ENCODE data around the gene ZNF816.
"Not testable (repeated sequence)": the region's sequence is repeated elsewhere in the genome, so short reads cannot be mapped to it uniquely, and the experiment has no call there.

Gene ZNF816

GRCh38 chr19:52962394-52963246 lies at the start of gene ZNF816:
Gene ZNF816, minus strand, starts transcription at chr19:52962881. Its CDS starts 6,792 bp downstream, at chr19:52956089.
- peak; percentile 99 for DNase-seq

GRCh38 chr19:53012006-53012405 lies 49.3 kb upstream of the ZNF816 start:
- no peak for DNase-seq

GRCh38 chr19:53010494-53010893 lies 47.8 kb upstream of the ZNF816 start:
- DNase-seq = no peak

- DNase-seq = no peak
Measured at GRCh38 chr19:53008061-53008778, 45.5 kb upstream of the ZNF816 start.

GRCh38 chr19:53007606-53008005 lies 44.9 kb upstream of the ZNF816 start:
- no peak for DNase-seq

GRCh38 chr19:53007200-53007599 lies 44.5 kb upstream of the ZNF816 start:
- DNase-seq = no peak

GRCh38 chr19:53004242-53004641 lies 41.6 kb upstream of the ZNF816 start:
- DNase-seq = no peak

GRCh38 chr19:53002479-53002878 lies 39.8 kb upstream of the ZNF816 start:
- no peak for DNase-seq

GRCh38 chr19:52997975-52998374 lies 35.3 kb upstream of the ZNF816 start:
- DNase-seq = no peak

- no peak for DNase-seq
Measured at GRCh38 chr19:52995711-52996110, 33.0 kb upstream of the ZNF816 start.

- DNase-seq = peak; percentile 85
Measured at GRCh38 chr19:52993342-52994178, 30.9 kb upstream of the ZNF816 start.

- DNase-seq = peak; percentile 56
Measured at GRCh38 chr19:52992109-52993004, 29.7 kb upstream of the ZNF816 start.

- DNase-seq = no peak
Measured at GRCh38 chr19:52991484-52991883, 28.8 kb upstream of the ZNF816 start.

- no peak for DNase-seq
Measured at GRCh38 chr19:52990759-52991418, 28.2 kb upstream of the ZNF816 start.

GRCh38 chr19:52988506-52988905 lies 25.8 kb upstream of the ZNF816 start:
- DNase-seq = no peak

GRCh38 chr19:52987221-52987620 lies 24.5 kb upstream of the ZNF816 start:
- no peak for DNase-seq

- DNase-seq = not testable (repeated sequence)
Measured at GRCh38 chr19:52983167-52983566, 20.5 kb upstream of the ZNF816 start.

- DNase-seq = no peak
Measured at GRCh38 chr19:52981329-52981728, 18.6 kb upstream of the ZNF816 start.

- no peak for DNase-seq
Measured at GRCh38 chr19:52967772-52968171, 5.1 kb upstream of the ZNF816 start.

GRCh38 chr19:52963247-52963618 lies 552 bp upstream of the ZNF816 start:
- no peak for DNase-seq

GRCh38 chr19:52961981-52962380 lies 700 bp downstream of the ZNF816 start:
- DNase-seq = no peak
